ENCODE data around the gene SPO11. TPM values are rescaled to one million over a fixed set of nuclear protein-coding genes. Genes with fewer than 3 reads are reported as not detected.

The SPO11 gene, protein sequence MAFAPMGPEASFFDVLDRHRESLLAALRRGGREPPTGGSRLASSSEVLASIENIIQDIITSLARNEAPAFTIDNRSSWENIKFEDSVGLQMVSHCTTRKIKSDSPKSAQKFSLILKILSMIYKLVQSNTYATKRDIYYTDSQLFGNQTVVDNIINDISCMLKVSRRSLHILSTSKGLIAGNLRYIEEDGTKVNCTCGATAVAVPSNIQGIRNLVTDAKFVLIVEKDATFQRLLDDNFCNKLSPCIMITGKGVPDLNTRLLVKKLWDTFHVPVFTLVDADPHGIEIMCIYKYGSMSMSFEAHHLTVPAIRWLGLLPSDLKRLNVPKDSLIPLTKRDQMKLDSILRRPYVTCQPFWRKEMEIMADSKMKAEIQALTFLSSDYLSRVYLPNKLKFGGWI
- not detected in 2 replicates for total RNA-seq

GRCh38 chr20:57329608-57330221 is at the start of gene SPO11:
SPO11 (plus strand) TSS chr20:57329803; CDS start chr20:57329868, 65 bp downstream.
- Histone ChIP-seq H3K36me3 (ENCODE audit: control insufficient read depth, insufficient read depth, low read length) (no peaks in the 10 kb centered on the region), H3K27me3 (ENCODE audit: control insufficient read depth, insufficient read depth, low read length) (peaks cover 12% of the 10 kb centered on the region)

DNA sequence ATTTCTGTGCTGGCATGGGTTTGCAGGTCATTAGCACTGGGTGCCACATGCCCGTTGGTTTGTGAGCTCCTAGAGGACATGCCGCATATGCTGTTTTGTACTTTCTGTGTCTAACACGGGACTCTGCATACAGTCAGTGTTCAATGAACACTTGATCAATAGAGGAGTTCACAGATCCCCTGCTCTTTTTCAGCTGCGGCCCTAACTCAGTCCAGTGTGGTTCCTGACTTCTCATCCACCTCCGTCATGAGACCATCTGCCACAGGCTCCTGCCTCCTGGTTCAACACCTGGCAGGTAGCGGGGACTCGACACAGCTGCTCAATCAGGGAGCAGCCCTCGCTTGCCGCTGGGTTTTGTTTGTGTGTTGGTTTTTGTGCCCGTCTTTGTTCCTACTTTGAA is 49.4 kb upstream of the SPO11 start:
- Histone ChIP-seq H3K4me3 (ENCODE audit: low read depth, low read length) (no peak overlapping the region), H3K27me3 (ENCODE audit: control insufficient read depth, insufficient read depth, low read length) (peaks cover 17% of the 10 kb centered on the region), H3K36me3 (ENCODE audit: control insufficient read depth, insufficient read depth, low read length) (no peaks in the 10 kb centered on the region)
- no peak for DNase-seq (ENCODE audit: low read depth)
- TF ChIP-seq CTCF (IDR thresholded peaks at IDR 0.05; ENCODE audit: insufficient read depth, low read length, poor library complexity, severe bottlenecking), result no peak

More at GRCh38 chr20:57329608-57330221, at the start of gene SPO11:
- DNase-seq (ENCODE audit: low read depth), result no peak
- TF ChIP-seq CTCF (IDR thresholded peaks at IDR 0.05; ENCODE audit: insufficient read depth, low read length, poor library complexity, severe bottlenecking), result peak; percentile 26
- no peak within 1 kb of the TSS for H3K4me3 ChIP-seq (ENCODE audit: low read depth, low read length)

DNA sequence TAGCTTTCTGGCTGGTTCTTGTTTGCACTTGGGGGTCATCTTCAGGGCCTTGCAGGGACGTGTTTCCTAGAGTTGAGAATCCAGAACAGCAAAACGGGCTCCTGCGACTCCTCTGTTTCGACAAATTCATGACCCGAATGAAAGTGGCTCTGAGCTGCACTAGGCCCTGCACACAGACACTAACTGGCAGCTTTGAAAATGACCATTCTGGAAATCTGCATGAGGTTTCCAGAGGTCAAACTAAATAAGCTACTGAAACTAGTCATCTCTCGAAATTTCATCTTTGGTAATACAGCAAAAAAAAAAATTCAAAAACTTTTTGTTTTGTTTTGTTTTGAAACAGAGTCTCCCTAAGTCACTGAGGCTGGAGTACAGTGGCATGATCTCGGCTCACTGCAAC is 47.7 kb upstream of the SPO11 start:
- no peak for TF ChIP-seq CTCF (IDR thresholded peaks at IDR 0.05; ENCODE audit: insufficient read depth, low read length, poor library complexity, severe bottlenecking)
- Histone ChIP-seq H3K36me3 (ENCODE audit: control insufficient read depth, insufficient read depth, low read length) (no peaks in the 10 kb centered on the region), H3K27me3 (ENCODE audit: control insufficient read depth, insufficient read depth, low read length) (peaks cover 19% of the 10 kb centered on the region), H3K4me3 (ENCODE audit: low read depth, low read length) (no peak overlapping the region)
- DNase-seq (ENCODE audit: low read depth), result no peak

GRCh38 chr20:57282670-57283361 is 46.8 kb upstream of the SPO11 start:
- DNase-seq (ENCODE audit: low read depth), result no peak
- peaks cover 23% of the 10 kb centered on the region for H3K27me3 ChIP-seq (ENCODE audit: control insufficient read depth, insufficient read depth, low read length)
- no peak for TF ChIP-seq CTCF (IDR thresholded peaks at IDR 0.05; ENCODE audit: insufficient read depth, low read length, poor library complexity, severe bottlenecking)
- H3K4me3 ChIP-seq (ENCODE audit: low read depth, low read length), result no peak overlapping the region
- H3K36me3 ChIP-seq (ENCODE audit: control insufficient read depth, insufficient read depth, low read length), result no peaks in the 10 kb centered on the region

GRCh38 chr20:57283860-57284259 is 45.7 kb upstream of the SPO11 start:
- H3K4me3 ChIP-seq (ENCODE audit: low read depth, low read length), result no peak overlapping the region
- H3K27me3 ChIP-seq (ENCODE audit: control insufficient read depth, insufficient read depth, low read length), result peaks cover 34% of the 10 kb centered on the region
- no peak for DNase-seq (ENCODE audit: low read depth)
- no peak for TF ChIP-seq CTCF (IDR thresholded peaks at IDR 0.05; ENCODE audit: insufficient read depth, low read length, poor library complexity, severe bottlenecking)
- no peaks in the 10 kb centered on the region for H3K36me3 ChIP-seq (ENCODE audit: control insufficient read depth, insufficient read depth, low read length)
